Measurements from ENCODE around the gene NFATC1. TPM values are rescaled to one million over a fixed set of nuclear protein-coding genes. Genes with fewer than 3 reads are reported as not detected.

The NFATC1 gene
- total and polyA plus RNA-seq, 2 experiments from 2014 or later: 7.5 to 9.8 TPM

DNA sequence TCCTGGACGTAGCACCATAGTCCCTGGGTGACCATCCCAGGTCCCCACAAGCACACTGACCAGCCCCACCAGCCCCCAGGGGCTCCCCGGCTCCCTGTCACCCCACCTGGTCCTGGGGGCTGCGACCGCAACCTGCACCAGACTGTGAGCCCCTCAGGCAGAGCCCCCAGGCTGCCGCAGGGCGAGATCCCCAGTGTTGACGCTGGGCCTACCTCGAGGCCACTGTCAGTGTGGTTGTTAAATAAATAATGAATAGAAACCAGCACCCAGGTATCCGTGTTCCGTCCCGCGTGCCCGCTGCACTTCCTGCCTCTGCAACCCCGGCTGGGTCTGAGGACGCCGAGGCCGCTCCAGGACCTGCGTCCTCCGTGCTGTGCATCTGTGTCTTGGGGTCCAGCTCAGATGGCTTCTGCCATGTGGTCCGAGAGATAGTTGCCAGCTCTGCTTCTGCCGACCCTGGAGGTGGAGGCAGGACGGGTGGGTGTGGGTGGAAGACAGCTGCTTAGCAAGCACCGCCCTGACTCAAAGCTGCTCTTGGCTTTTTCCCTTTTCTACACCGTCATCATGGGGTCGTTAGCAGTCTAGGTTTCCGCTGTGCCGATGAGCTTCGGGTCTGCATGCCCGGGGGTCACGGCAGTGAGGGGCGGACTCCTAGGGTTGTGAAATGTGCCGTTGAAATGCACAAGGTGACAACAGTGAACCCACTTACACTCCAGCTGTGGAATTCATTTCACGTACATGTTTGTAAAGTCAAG is 74.2 kb downstream of the NFATC1 start:
- Histone ChIP-seq H3K9me3 (ENCODE audit: low read depth) (no peaks in the 10 kb centered on the region), H3K79me2 (ENCODE audit: insufficient read depth) (no peaks in the 10 kb centered on the region), H3K36me3 (ENCODE audit: low read depth) (no peaks in the 10 kb centered on the region), H4K20me1 (ENCODE audit: insufficient read depth) (no peaks in the 10 kb centered on the region), H3K9ac (no peak overlapping the region), H3K9me2 (ENCODE audit: insufficient read depth) (no peaks in the 10 kb centered on the region), H3K4me3 (no peak overlapping the region), H3K4me1 (ENCODE audit: insufficient read depth) (no peaks in the 10 kb centered on the region), H3F3A (ENCODE audit: insufficient read depth) (no peaks in the 10 kb centered on the region), H3K27ac (no peak overlapping the region), H3K27me3 (replicated peaks; ENCODE audit: insufficient read depth) (no peaks in the 10 kb centered on the region), H3K4me2 (ENCODE audit: unreplicated experiment) (no peak overlapping the region), H2AFZ (no peak overlapping the region)
- in situ Hi-C loops (cut with MboI): no loop called here
- 91 to 94% methylated on average over 31 to 33 of the region's 33 CpGs for WGBS, 2 experiments (ENCODE audit: low coverage in 1 of 2, low lambda C conversion rate in 2 of 2, missing lambda C conversion rate in 2 of 2)
- DNase-seq: no peak
- TF ChIP-seq EZH2phosphoT487 (IDR thresholded peaks at IDR 0.05; ENCODE audit: insufficient read depth, low read depth) (no peak), EZH2 (IDR thresholded peaks at IDR 0.05; ENCODE audit: insufficient read depth, poor library complexity, severe bottlenecking) (no peak)

DNA sequence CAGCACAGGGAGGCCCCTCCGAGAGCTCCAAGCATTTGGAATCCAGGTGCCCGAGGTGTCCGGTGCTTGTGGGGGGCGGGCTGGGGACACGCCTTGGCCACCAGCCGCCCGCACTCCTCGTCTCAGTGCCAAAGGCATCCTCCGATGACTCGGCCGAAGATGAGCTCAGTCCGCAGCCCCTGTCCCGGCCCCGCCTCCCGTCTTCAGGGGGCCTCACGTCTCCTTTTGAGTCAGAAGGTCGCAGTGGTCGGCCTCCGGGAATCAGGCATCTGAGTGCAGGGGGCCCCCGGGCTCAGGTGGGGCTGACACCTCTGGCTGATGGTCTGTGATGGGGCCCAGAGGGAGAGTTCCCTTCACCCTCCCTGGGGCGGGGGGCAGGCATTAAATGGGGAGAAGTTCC is 74.8 kb downstream of the NFATC1 start:
- TF ChIP-seq EZH2phosphoT487 (IDR thresholded peaks at IDR 0.05; ENCODE audit: insufficient read depth, low read depth): no peak
- no peak for TF ChIP-seq EZH2 (IDR thresholded peaks at IDR 0.05; ENCODE audit: insufficient read depth, poor library complexity, severe bottlenecking)
- no peaks in the 10 kb centered on the region for H3K27me3 ChIP-seq (replicated peaks; ENCODE audit: insufficient read depth)
- WGBS, 2 experiments (ENCODE audit: low coverage in 1 of 2, low lambda C conversion rate in 2 of 2, missing lambda C conversion rate in 2 of 2): 88 to 89% methylated on average over 15 to 21 of the region's 21 CpGs

DNA sequence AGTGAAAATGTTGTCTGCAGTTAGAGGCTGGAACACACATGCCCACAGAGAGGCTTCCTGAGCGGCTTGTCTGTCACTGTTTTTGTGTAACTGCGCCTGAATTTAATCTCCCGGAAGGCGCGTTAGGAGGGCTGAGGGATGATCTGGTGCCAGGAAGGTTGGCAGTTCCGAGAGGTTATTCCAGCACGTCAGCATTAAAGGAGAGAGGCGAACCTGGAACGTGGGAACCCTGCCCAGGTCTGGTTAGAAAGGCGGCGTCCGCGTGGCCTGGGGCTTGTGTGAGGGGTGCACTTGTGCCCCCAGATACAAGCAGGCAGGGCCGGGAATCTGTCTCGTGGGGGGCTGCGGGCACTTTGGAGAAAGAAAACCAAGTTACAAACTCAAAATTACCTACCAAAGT is 75.3 kb downstream of the NFATC1 start:
- TF ChIP-seq EZH2 (IDR thresholded peaks at IDR 0.05; ENCODE audit: insufficient read depth, poor library complexity, severe bottlenecking) (no peak), EZH2phosphoT487 (IDR thresholded peaks at IDR 0.05; ENCODE audit: insufficient read depth, low read depth) (no peak)
- Histone ChIP-seq H3K4me3 (no peak overlapping the region), H3K36me3 (ENCODE audit: low read depth) (no peaks in the 10 kb centered on the region), H3K9ac (no peak overlapping the region), H4K20me1 (ENCODE audit: insufficient read depth) (no peaks in the 10 kb centered on the region), H2AFZ (no peak overlapping the region), H3K9me2 (ENCODE audit: insufficient read depth) (no peaks in the 10 kb centered on the region), H3K4me2 (ENCODE audit: unreplicated experiment) (no peak overlapping the region), H3K4me1 (ENCODE audit: insufficient read depth) (no peaks in the 10 kb centered on the region), H3F3A (ENCODE audit: insufficient read depth) (no peaks in the 10 kb centered on the region), H3K9me3 (ENCODE audit: low read depth) (no peaks in the 10 kb centered on the region), H3K79me2 (ENCODE audit: insufficient read depth) (no peaks in the 10 kb centered on the region), H3K27ac (no peak overlapping the region), H3K27me3 (replicated peaks; ENCODE audit: insufficient read depth) (no peaks in the 10 kb centered on the region)
- no peak for DNase-seq
- in situ Hi-C loops (cut with MboI): no loop called here
- WGBS, 2 experiments (ENCODE audit: low coverage in 1 of 2, low lambda C conversion rate in 2 of 2, missing lambda C conversion rate in 2 of 2): 93 to 95% methylated on average over 16 of the region's 16 CpGs

More for the DNA sequence above, 74.8 kb downstream of the NFATC1 start:
- no peaks in the 10 kb centered on the region for H3K9me2 ChIP-seq (ENCODE audit: insufficient read depth)
- no peaks in the 10 kb centered on the region for H3K79me2 ChIP-seq (ENCODE audit: insufficient read depth)
- H3F3A ChIP-seq (ENCODE audit: insufficient read depth): no peaks in the 10 kb centered on the region
- no peak overlapping the region for H3K4me3 ChIP-seq
- no peaks in the 10 kb centered on the region for H3K9me3 ChIP-seq (ENCODE audit: low read depth)
- H4K20me1 ChIP-seq (ENCODE audit: insufficient read depth): no peaks in the 10 kb centered on the region
- no peak overlapping the region for H3K4me2 ChIP-seq (ENCODE audit: unreplicated experiment)
- no peaks in the 10 kb centered on the region for H3K36me3 ChIP-seq (ENCODE audit: low read depth)
- H3K4me1 ChIP-seq (ENCODE audit: insufficient read depth): no peaks in the 10 kb centered on the region
- H3K9ac ChIP-seq: no peak overlapping the region
- no peak for DNase-seq
- no peak overlapping the region for H2AFZ ChIP-seq
- in situ Hi-C loops (cut with MboI): no loop called here
- no peak overlapping the region for H3K27ac ChIP-seq

DNA sequence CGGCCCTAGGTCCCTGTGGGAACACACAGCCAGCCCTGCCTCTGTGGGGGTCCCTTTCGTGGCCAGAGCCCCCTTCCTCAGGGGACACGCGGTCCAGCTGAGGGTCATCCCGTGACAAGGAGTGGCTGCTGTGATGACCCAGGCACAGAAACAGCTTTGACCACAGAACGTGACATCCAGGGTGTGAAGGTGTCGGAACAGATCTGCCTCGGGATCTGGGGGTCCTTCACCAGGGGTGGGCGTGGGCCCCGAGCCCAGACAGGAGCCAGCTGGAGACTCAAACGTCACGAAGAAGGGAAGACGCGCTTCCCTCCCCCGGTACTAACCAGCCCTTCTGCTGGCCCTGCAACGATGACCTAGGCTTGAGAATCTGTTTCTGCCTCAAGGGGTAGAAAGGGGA is 75.9 kb downstream of the NFATC1 start:
- WGBS, 2 experiments (ENCODE audit: low coverage in 1 of 2, low lambda C conversion rate in 2 of 2, missing lambda C conversion rate in 2 of 2): 95 to 97% methylated on average over 16 of the region's 16 CpGs

More for the DNA sequence above, 75.9 kb downstream of the NFATC1 start:
- Histone ChIP-seq H3K4me2 (ENCODE audit: unreplicated experiment) (no peak overlapping the region), H3K27ac (no peak overlapping the region), H3K4me1 (ENCODE audit: insufficient read depth) (no peaks in the 10 kb centered on the region), H3K9me3 (ENCODE audit: low read depth) (no peaks in the 10 kb centered on the region), H3F3A (ENCODE audit: insufficient read depth) (no peaks in the 10 kb centered on the region), H2AFZ (no peak overlapping the region), H3K79me2 (ENCODE audit: insufficient read depth) (no peaks in the 10 kb centered on the region), H3K4me3 (no peak overlapping the region), H3K9me2 (ENCODE audit: insufficient read depth) (no peaks in the 10 kb centered on the region), H3K27me3 (replicated peaks; ENCODE audit: insufficient read depth) (no peaks in the 10 kb centered on the region), H3K36me3 (ENCODE audit: low read depth) (no peaks in the 10 kb centered on the region), H3K9ac (no peak overlapping the region), H4K20me1 (ENCODE audit: insufficient read depth) (no peaks in the 10 kb centered on the region)
- TF ChIP-seq EZH2 (IDR thresholded peaks at IDR 0.05; ENCODE audit: insufficient read depth, poor library complexity, severe bottlenecking) (no peak), EZH2phosphoT487 (IDR thresholded peaks at IDR 0.05; ENCODE audit: insufficient read depth, low read depth) (no peak)
- no peak for DNase-seq
- in situ Hi-C loops (cut with MboI): no loop called here
